PC-3 (cell line): ENCODE results near the gene SPEF2. TPM values are rescaled to one million over a fixed set of nuclear protein-coding genes. Genes with fewer than 3 reads are reported as not detected.

ENCODE experiments used
- ATAC-seq: fragments of 200-7000 bp; cut with Tn5 transposase; 2 replicates; pipeline ENCODE4 v1.9.1; 2020; ENCODE audit warnings: mild to moderate bottlenecking, moderate library complexity
- BruUV-seq: library from RNA; stranded (reverse); fragments of 400-500 nt; replicated peaks from 2 replicates; lab custom pipeline; 2021; lab: Mats Ljungman, UMichigan
- CTCF ChIA-PET: fragments of 300-600 bp; sonication (Branson Sonifier 250); formaldehyde crosslinking; loops from one replicate; lab custom pipeline; 2022; ENCODE audit warnings: antibody characterized with exemption; lab: Charles Lee
- POLR2A ChIA-PET: fragments of 300-600 bp; sonication (Branson Sonifier 250); formaldehyde crosslinking; loops from one replicate; lab custom pipeline; 2022; ENCODE audit warnings: antibody characterized with exemption; ENCODE audit not compliant: unreplicated experiment; lab: Charles Lee
- DNase-seq: peaks from one replicate; pipeline ENCODE4 v3.0.0-alpha.2; 2015
- H2AFZ ChIP-seq: fragments of 300-600 bp; sonication (generic); 2 replicates; pipeline ENCODE4 v1.6.0; 2016; ENCODE audit warnings: antibody characterized with exemption, low read length
- H3F3A ChIP-seq: fragments of 300-600 bp; sonication (generic); one replicate; pipeline ENCODE4 v1.6.0; 2017; ENCODE audit warnings: antibody characterized with exemption, low read length, control low read depth, mild to moderate bottlenecking; ENCODE audit not compliant: unreplicated experiment
- H3K27ac ChIP-seq: fragments of 300-600 bp; sonication (generic); 2 replicates; pipeline ENCODE4 v1.5.1; 2016; ENCODE audit warnings: mild to moderate bottlenecking, low read length
- H3K27me3 ChIP-seq: fragments of 300-600 bp; sonication (generic); 2 replicates; pipeline ENCODE4 v1.6.1; 2016; ENCODE audit warnings: low read length, mixed read lengths
- H3K36me3 ChIP-seq: fragments of 300-600 bp; sonication (generic); 2 replicates; pipeline ENCODE4 v1.6.1; 2016; ENCODE audit warnings: low read depth, mixed run types, low read length, mixed read lengths
- H3K4me1 ChIP-seq: fragments of 300-600 bp; sonication (generic); 2 replicates; pipeline ENCODE4 v1.5.1; 2016; ENCODE audit warnings: low read length; ENCODE audit not compliant: insufficient read depth
- H3K4me2 ChIP-seq: fragments of 300-600 bp; sonication (generic); 2 replicates; pipeline ENCODE4 v1.6.0; 2016; ENCODE audit warnings: low read length
- H3K4me3 ChIP-seq: fragments of 300-600 bp; sonication (generic); 2 replicates; pipeline ENCODE4 v1.5.1; 2016; ENCODE audit warnings: mild to moderate bottlenecking, low read length, mixed read lengths
- H3K79me2 ChIP-seq: fragments of 300-600 bp; sonication (generic); 2 replicates; pipeline ENCODE4 v1.6.1; 2017; ENCODE audit warnings: low read length, mixed read lengths
- H3K9ac ChIP-seq: fragments of 300-600 bp; sonication (generic); 2 replicates; pipeline ENCODE4 v1.6.0; 2016; ENCODE audit warnings: mild to moderate bottlenecking, low read length
- H3K9me2 ChIP-seq: fragments of 300-600 bp; sonication (generic); replicated peaks from 2 replicates; pipeline ENCODE4 v1.6.1; 2016; ENCODE audit warnings: mixed run types, low read length, mixed read lengths
- H3K9me3 ChIP-seq: fragments of 300-600 bp; sonication (generic); 2 replicates; pipeline ENCODE4 v1.6.1; 2016; ENCODE audit warnings: low read length, mixed read lengths
- H4K20me1 ChIP-seq: fragments of 300-600 bp; sonication (generic); 2 replicates; pipeline ENCODE4 v1.6.1; 2016; ENCODE audit warnings: low read length, mixed read lengths
- EZH2 ChIP-seq: fragments of 300-600 bp; sonication (generic); IDR thresholded peaks from one replicate; pipeline ENCODE4 v1.6.1; 2017; ENCODE audit warnings: antibody characterized with exemption, mild to moderate bottlenecking, low read length; ENCODE audit not compliant: unreplicated experiment
- EZH2phosphoT487 ChIP-seq: fragments of 300-600 bp; sonication (generic); IDR thresholded peaks from 2 replicates; pipeline ENCODE4 v1.6.1; 2018; ENCODE audit warnings: mild to moderate bottlenecking, antibody characterized with exemption, low read length, borderline replicate concordance
- intact Hi-C: fragments of 100-400 bp; cut with micrococcal nuclease; formaldehyde crosslinking; loops from 2 replicates; pipeline ENCODE4 v1.9.0; 2023
- total RNA-seq: library from RNA; depleted of rRNA; stranded (reverse); fragments of >200 nt; gene quantifications from 2 replicates; pipeline ENCODE4 v1.2.3, GENCODE V29; 2014
- TF ChIP-seq, protein P1 (sequence below): fragments of 300-600 bp; sonication (generic); conservative IDR thresholded peaks from 2 replicates; pipeline ENCODE4 v1.5.1; 2017; ENCODE audit warnings: antibody characterized with exemption, low read depth, mild to moderate bottlenecking, low read length

Gene SPEF2
- total RNA-seq, 1 experiment from 2014 or later = 2.3 TPM

DNA sequence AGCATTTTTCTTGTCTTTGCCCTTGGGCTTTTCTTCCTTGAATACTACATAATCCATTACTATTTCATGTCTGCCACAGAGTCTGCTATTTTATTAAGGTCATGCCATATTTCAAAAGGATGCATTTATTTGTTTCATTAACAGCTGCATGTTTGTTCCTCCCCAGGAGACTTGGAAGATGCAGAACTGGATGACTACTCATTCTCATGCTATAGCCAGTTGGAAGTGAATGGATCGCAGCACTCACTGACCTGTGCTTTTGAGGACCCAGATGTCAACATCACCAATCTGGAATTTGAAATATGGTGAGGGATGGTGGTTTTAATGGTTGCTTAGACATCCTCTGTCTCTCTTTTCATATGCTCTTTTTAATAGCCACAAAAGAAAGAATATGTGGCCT is 243.0 kb downstream of the SPEF2 start:
- Histone ChIP-seq H3K4me3 (no peak overlapping the region), H3K4me1 (peaks cover 50% of the 10 kb centered on the region), H3K79me2 (peaks cover 22% of the 10 kb centered on the region), H3F3A (peaks cover 4% of the 10 kb centered on the region), H3K4me2 (no peak overlapping the region), H2AFZ (no peak overlapping the region), H3K27ac (no peak overlapping the region), H3K9me3 (no peaks in the 10 kb centered on the region), H3K27me3 (no peaks in the 10 kb centered on the region), H4K20me1 (no peaks in the 10 kb centered on the region), H3K9ac (no peak overlapping the region), H3K9me2 (no peaks in the 10 kb centered on the region), H3K36me3 (0 out of 2 replicates have a peak, but pooled peaks cover 16% of the 10 kb centered on the region)
- BruUV-seq = no TSS peak
- ChIA-PET POLR2A (no interaction called here), CTCF (no interaction called here)
- no peak for ATAC-seq
- no peak for DNase-seq
- TF ChIP-seq EZH2 (no peak), EZH2phosphoT487 (no peak)
- TF ChIP-seq, protein P1, sequence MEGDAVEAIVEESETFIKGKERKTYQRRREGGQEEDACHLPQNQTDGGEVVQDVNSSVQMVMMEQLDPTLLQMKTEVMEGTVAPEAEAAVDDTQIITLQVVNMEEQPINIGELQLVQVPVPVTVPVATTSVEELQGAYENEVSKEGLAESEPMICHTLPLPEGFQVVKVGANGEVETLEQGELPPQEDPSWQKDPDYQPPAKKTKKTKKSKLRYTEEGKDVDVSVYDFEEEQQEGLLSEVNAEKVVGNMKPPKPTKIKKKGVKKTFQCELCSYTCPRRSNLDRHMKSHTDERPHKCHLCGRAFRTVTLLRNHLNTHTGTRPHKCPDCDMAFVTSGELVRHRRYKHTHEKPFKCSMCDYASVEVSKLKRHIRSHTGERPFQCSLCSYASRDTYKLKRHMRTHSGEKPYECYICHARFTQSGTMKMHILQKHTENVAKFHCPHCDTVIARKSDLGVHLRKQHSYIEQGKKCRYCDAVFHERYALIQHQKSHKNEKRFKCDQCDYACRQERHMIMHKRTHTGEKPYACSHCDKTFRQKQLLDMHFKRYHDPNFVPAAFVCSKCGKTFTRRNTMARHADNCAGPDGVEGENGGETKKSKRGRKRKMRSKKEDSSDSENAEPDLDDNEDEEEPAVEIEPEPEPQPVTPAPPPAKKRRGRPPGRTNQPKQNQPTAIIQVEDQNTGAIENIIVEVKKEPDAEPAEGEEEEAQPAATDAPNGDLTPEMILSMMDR = no peak
- intact Hi-C loops = no loop called here

DNA sequence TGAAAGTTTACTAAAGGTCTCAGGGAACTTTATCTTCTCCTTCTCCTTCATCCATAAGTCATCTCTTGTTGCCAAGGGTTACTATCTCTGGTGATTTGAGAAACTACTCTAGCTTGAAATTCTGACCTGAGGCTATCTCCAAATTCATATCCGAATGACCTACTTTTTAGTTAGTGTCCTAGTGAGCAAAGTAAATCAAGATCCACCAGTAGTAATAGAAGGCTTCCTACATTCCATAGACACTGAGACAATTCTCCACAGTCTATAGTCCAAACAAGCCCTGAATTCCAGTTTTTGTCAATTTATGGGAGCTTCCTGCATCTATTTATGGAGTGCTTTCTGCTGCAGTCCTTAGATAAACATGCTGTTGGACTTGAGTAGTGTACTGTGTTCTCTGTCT is 244.1 kb downstream of the SPEF2 start:
- no peaks in the 10 kb centered on the region for H3K9me3 ChIP-seq
- H3K27ac ChIP-seq = no peak overlapping the region
- ATAC-seq = no peak
- H4K20me1 ChIP-seq = no peaks in the 10 kb centered on the region
- POLR2A ChIA-PET = no interaction called here
- no peak overlapping the region for H3K9ac ChIP-seq
- no peak for TF ChIP-seq EZH2phosphoT487
- TF ChIP-seq, protein P1 = no peak
- no peak for TF ChIP-seq EZH2
- peaks cover 40% of the 10 kb centered on the region for H3K4me1 ChIP-seq
- H3K36me3 ChIP-seq = 0 out of 2 replicates have a peak, but pooled peaks cover 16% of the 10 kb centered on the region
- peak; percentile 6 for DNase-seq
- peaks cover 22% of the 10 kb centered on the region for H3K79me2 ChIP-seq
- H3K4me2 ChIP-seq = no peak overlapping the region
- no peaks in the 10 kb centered on the region for H3K9me2 ChIP-seq
- no peak overlapping the region for H3K4me3 ChIP-seq
- no peak overlapping the region for H2AFZ ChIP-seq
- no peaks in the 10 kb centered on the region for H3F3A ChIP-seq
- CTCF ChIA-PET = interaction anchor here (1.4 kb wide), 1 partner anchor 63 kb away, joined by 3 read pairs; no protein-coding TSS in a partner anchor
- intact Hi-C loops = no loop called here
- no peaks in the 10 kb centered on the region for H3K27me3 ChIP-seq
- no TSS peak for BruUV-seq

DNA sequence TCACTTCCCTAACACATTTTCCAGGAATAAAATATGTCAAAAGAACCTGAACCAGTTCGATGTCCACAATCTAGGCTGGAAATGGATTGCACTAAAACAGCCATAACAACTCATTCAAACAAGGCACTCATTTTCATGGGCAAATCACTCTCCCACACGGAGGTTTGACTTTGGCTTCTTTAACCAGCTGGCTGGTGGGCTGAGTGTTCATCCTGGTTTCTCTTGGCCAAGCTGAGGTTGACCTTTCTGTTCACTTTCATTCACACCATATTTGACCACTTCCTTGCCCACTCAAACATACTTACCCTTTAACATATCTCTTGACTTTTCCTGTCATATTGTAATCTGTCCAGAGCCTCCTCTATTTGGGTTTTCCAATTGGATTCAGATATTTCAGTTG is 244.5 kb downstream of the SPEF2 start:
- Histone ChIP-seq H2AFZ (no peak overlapping the region), H4K20me1 (no peaks in the 10 kb centered on the region), H3K36me3 (0 out of 2 replicates have a peak, but pooled peaks cover 16% of the 10 kb centered on the region), H3K4me1 (peaks cover 36% of the 10 kb centered on the region), H3K27me3 (no peaks in the 10 kb centered on the region), H3F3A (no peaks in the 10 kb centered on the region), H3K27ac (no peak overlapping the region), H3K9me2 (no peaks in the 10 kb centered on the region), H3K79me2 (peaks cover 22% of the 10 kb centered on the region), H3K4me2 (no peak overlapping the region), H3K9ac (no peak overlapping the region), H3K4me3 (no peak overlapping the region), H3K9me3 (no peaks in the 10 kb centered on the region)
- BruUV-seq = no TSS peak
- DNase-seq (no peak), ATAC-seq (no peak)
- ChIA-PET CTCF (interaction anchor here (1.4 kb wide), 1 partner anchor 62 kb away, joined by 3 read pairs; no protein-coding TSS in a partner anchor), POLR2A (no interaction called here)
- TF ChIP-seq EZH2phosphoT487 (no peak), EZH2 (no peak)
- TF ChIP-seq, protein P1 = no peak
- intact Hi-C loops = no loop called here
